HEK293 (cell line): Measurements from ENCODE around the gene TPRA1.

Source experiments
- ATF2 ChIP-seq: fragments of 450-650 bp; formaldehyde crosslinking; IDR thresholded peaks from 2 replicates; pipeline ENCODE4 v1.5.1; 2016; ENCODE audit warnings: missing biosample characterization, missing genetic modification characterization, low read depth
- CTCF ChIP-seq: fragments of 450-650 bp; formaldehyde crosslinking; IDR thresholded peaks from 2 replicates; pipeline ENCODE4 v1.5.1; 2016; ENCODE audit warnings: missing biosample characterization, missing genetic modification characterization
- KLF16 ChIP-seq: fragments of 450-650 bp; formaldehyde crosslinking; IDR thresholded peaks from 2 replicates; pipeline ENCODE4 v1.5.1; 2017; ENCODE audit warnings: missing biosample characterization, missing genetic modification characterization
- OSR2 ChIP-seq: fragments of 450-650 bp; formaldehyde crosslinking; IDR thresholded peaks from 2 replicates; pipeline ENCODE4 v1.5.1; 2016; ENCODE audit warnings: missing biosample characterization, missing genetic modification characterization
- PBX3 ChIP-seq: sonication (generic); formaldehyde crosslinking; IDR thresholded peaks from 2 replicates; pipeline ENCODE4 v1.8.1; 2022; ENCODE audit warnings: mild to moderate bottlenecking, moderate library complexity, missing genetic modification reagents
- PRDM10 ChIP-seq: fragments of 450-650 bp; formaldehyde crosslinking; IDR thresholded peaks from 2 replicates; pipeline ENCODE4 v1.5.1; 2016; ENCODE audit warnings: missing biosample characterization, missing genetic modification characterization
- YY1 ChIP-seq: fragments of 450-650 bp; formaldehyde crosslinking; IDR thresholded peaks from 2 replicates; pipeline ENCODE4 v1.5.1; 2018; ENCODE audit warnings: missing biosample characterization, missing genetic modification characterization
- ZFHX2 ChIP-seq: fragments of 450-650 bp; formaldehyde crosslinking; conservative IDR thresholded peaks from 2 replicates; pipeline ENCODE4 v1.5.1; 2016; ENCODE audit warnings: missing biosample characterization, missing genetic modification characterization
- ZFP41 ChIP-seq: fragments of 450-650 bp; formaldehyde crosslinking; IDR thresholded peaks from 2 replicates; pipeline ENCODE4 v1.5.1; 2016; ENCODE audit warnings: missing biosample characterization, missing genetic modification characterization, borderline replicate concordance
- ZNF133 ChIP-seq: fragments of 450-650 bp; formaldehyde crosslinking; IDR thresholded peaks from 2 replicates; pipeline ENCODE4 v1.5.1; 2016; ENCODE audit warnings: missing biosample characterization, missing genetic modification characterization
- ZNF274 ChIP-seq, 2 experiments: fragments of 200-500 bp in 1 of 2; fragments of 450-650 bp in 1 of 2; sonication (Bioruptor generic) in 1 of 2; formaldehyde crosslinking in 1 of 2; IDR thresholded peaks; 2 replicates each; pipeline versions ENCODE4 v1.5.1 to v1.6.1; 2014 to 2016; ENCODE audit warnings: borderline replicate concordance in 1 of 2, inconsistent platforms in 1 of 2, low read length in 1 of 2, missing biosample characterization in 1 of 2, missing genetic modification characterization in 1 of 2
- ZNF501 ChIP-seq: fragments of 450-650 bp; formaldehyde crosslinking; IDR thresholded peaks from 2 replicates; pipeline ENCODE4 v1.5.1; 2016; ENCODE audit warnings: missing biosample characterization, missing genetic modification characterization
- ZNF561 ChIP-seq: fragments of 450-650 bp; IDR thresholded peaks from 2 replicates; pipeline ENCODE4 v1.5.1; 2018; ENCODE audit warnings: missing biosample characterization, missing genetic modification characterization, borderline replicate concordance

- TF ChIP-seq PRDM10, result no peak
- no peak for TF ChIP-seq ATF2 (tag by site-specific recombination)
- TF ChIP-seq CTCF (tag by site-specific recombination), result no peak
- TF ChIP-seq ZNF274 (IDR thresholded peaks at IDR 0.05; ENCODE audit: low read length), result no peak
- no peak for TF ChIP-seq ZNF274 (tag by site-specific recombination; IDR thresholded peaks at IDR 0.05; ENCODE audit: borderline replicate concordance)
- no peak for TF ChIP-seq ZFHX2 (tag by site-specific recombination)
- TF ChIP-seq ZNF561 (tag by site-specific recombination), result no peak
- TF ChIP-seq ZNF133, result no peak
- no peak for TF ChIP-seq YY1
- no peak for TF ChIP-seq ZFP41 (tag by site-specific recombination)
- no peak for TF ChIP-seq OSR2 (tag by site-specific recombination)
- no peak for TF ChIP-seq PBX3 (CRISPR knock-in tag)
- no peak for TF ChIP-seq ZNF501 (tag by site-specific recombination)
- TF ChIP-seq KLF16 (tag by site-specific recombination), result no peak
These were observed 56.4 kb downstream of the TPRA1 start for GRCh38 chr3:127534161-127534451.
